ENCODE measurements around the gene IFT172. TPM values are rescaled to one million over a fixed set of nuclear protein-coding genes. Genes with fewer than 3 reads are reported as not detected.

Gene IFT172
- total RNA-seq, 1 experiment from 2014 or later: 13.7 TPM

- TF ChIP-seq REST (IDR thresholded peaks at IDR 0.05; ENCODE audit: low read depth): no peak
- no peak for TF ChIP-seq SRF (IDR thresholded peaks at IDR 0.05; ENCODE audit: low read depth)
- TF ChIP-seq CTCF (IDR thresholded peaks at IDR 0.05 in 2 of 3, conservative IDR thresholded peaks at IDR 0.05 in 1 of 3; ENCODE audit: borderline replicate concordance in 1 of 3, insufficient read depth in 1 of 3, low read depth in 2 of 3, low read length in 2 of 3): no peak
- TF ChIP-seq ZNF274 (IDR thresholded peaks at IDR 0.05; ENCODE audit: low read depth, low read length): no peak
- no peak for TF ChIP-seq EZH2 (IDR thresholded peaks at IDR 0.05)
- TF ChIP-seq ATF3 (IDR thresholded peaks at IDR 0.05): no peak
- no peak for TF ChIP-seq POLR2AphosphoS5 (IDR thresholded peaks at IDR 0.05; ENCODE audit: low read depth, low read length)
- TF ChIP-seq ELF1 (IDR thresholded peaks at IDR 0.05; ENCODE audit: borderline replicate concordance, low read depth): no peak
- no peak for TF ChIP-seq ZFX (IDR thresholded peaks at IDR 0.05)
- no peak for TF ChIP-seq RAD21 (IDR thresholded peaks at IDR 0.05; ENCODE audit: low read depth)
Measured at GRCh38 chr2:27422958-27423357, 66.6 kb downstream of the IFT172 start (continued).

All from HCT116 (cell line).